Activated CD4-positive, alpha-beta memory T cell treated with anti-CD3 and anti-CD28 coated beads for 36 hours (primary cell): ENCODE results near the gene ITGA5. TPM values are rescaled to one million over a fixed set of nuclear protein-coding genes. Genes with fewer than 3 reads are reported as not detected.

ENCODE experiments used
- CTCF ChIA-PET: fragments of 350-600 bp; sonication (Branson Sonifier 250); formaldehyde crosslinking; loops from one replicate; lab custom pipeline; 2021; ENCODE audit warnings: antibody characterized with exemption, inconsistent platforms; lab: Charles Lee
- POLR2A ChIA-PET: fragments of 350-600 bp; sonication (Branson Sonifier 250); formaldehyde crosslinking; loops from one replicate; lab custom pipeline; 2021; ENCODE audit warnings: antibody characterized with exemption; lab: Charles Lee
- DNase-seq: peaks from one replicate; pipeline ENCODE4 v3.0.0-alpha.2; 2020
- H3K27ac Mint-ChIP-seq: one replicate; pipeline ENCODE4 v1.8.0; 2021; ENCODE audit warnings: mixed read lengths
- H3K27me3 Mint-ChIP-seq: one replicate; pipeline ENCODE4 v1.8.0; 2021; ENCODE audit warnings: mixed read lengths
- H3K36me3 Mint-ChIP-seq: one replicate; pipeline ENCODE4 v1.8.0; 2021; ENCODE audit warnings: mixed read lengths
- H3K4me1 Mint-ChIP-seq: one replicate; pipeline ENCODE4 v1.8.0; 2021; ENCODE audit warnings: low read depth, mixed read lengths
- H3K4me3 Mint-ChIP-seq: one replicate; pipeline ENCODE4 v1.8.0; 2021; ENCODE audit warnings: mild to moderate bottlenecking, mixed read lengths
- H3K9me3 Mint-ChIP-seq: one replicate; pipeline ENCODE4 v1.8.0; 2021; ENCODE audit warnings: mixed read lengths
- intact Hi-C: fragments of 100-400 bp; cut with micrococcal nuclease; formaldehyde crosslinking; loops from one replicate; pipeline ENCODE4 v1.15.1; 2023
- total RNA-seq, 2 experiments: library from RNA; stranded (reverse); gene quantifications; one replicate each; pipeline ENCODE4 v1.2.3, GENCODE V29; 2021

Gene ITGA5
- total RNA-seq, 2 experiments from 2014 or later = 33.8 to 34.9 TPM

- H3K9me3 Mint-ChIP-seq = no peaks in the 10 kb centered on the region
- ChIA-PET CTCF (interaction anchor here (6.2 to 12.2 kb wide), 3 partner anchors 15 to 48 kb away, joined by 57 to 693 read pairs (median 319); partner anchors contain the start of gene ITGA5), POLR2A (no interaction called here)
- no peak overlapping the region for H3K4me3 Mint-ChIP-seq
- H3K4me1 Mint-ChIP-seq = peaks cover 23% of the 10 kb centered on the region
- intact Hi-C loops = no loop called here
- no peak for DNase-seq
- H3K27ac Mint-ChIP-seq = no peak overlapping the region
- no peaks in the 10 kb centered on the region for H3K27me3 Mint-ChIP-seq
- peaks cover 30% of the 10 kb centered on the region for H3K36me3 Mint-ChIP-seq
These were observed 24.1 kb downstream of the ITGA5 start for GRCh38 chr12:54394986-54395385.

DNA sequence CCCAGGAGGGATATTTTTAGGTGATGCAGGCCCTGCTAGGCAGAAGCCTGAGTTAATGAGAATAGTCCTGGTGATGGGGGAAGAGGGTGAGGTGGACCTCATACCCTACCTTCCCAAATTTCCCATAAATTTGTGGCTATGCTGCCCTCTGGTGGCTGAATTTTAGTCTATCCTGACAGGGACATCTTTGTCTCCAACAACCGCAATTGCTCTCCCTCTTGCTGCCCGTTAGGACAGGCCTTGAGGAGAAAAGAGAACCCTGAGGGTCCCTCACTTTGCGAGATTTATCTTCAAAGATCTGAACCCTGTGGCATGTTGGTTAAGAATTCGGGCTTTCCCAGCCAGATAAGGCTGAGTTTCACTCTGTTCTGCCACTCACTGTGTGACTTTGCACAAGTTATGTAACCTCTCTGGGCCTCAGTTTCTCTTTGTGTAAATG, 24.8 kb downstream of the ITGA5 start:
- POLR2A ChIA-PET = interaction anchor here (0.6 kb wide), 1 partner anchor 62 kb away, joined by 4 read pairs; no protein-coding TSS in a partner anchor
- no peaks in the 10 kb centered on the region for H3K27me3 Mint-ChIP-seq
- peaks cover 21% of the 10 kb centered on the region for H3K4me1 Mint-ChIP-seq
- H3K4me3 Mint-ChIP-seq = no peak overlapping the region
- intact Hi-C loops = no loop called here
- peak; percentile 57 for DNase-seq
- H3K9me3 Mint-ChIP-seq = no peaks in the 10 kb centered on the region
- H3K27ac Mint-ChIP-seq = no peak overlapping the region
- H3K36me3 Mint-ChIP-seq = peaks cover 26% of the 10 kb centered on the region
- CTCF ChIA-PET = interaction anchor here (0.5 to 2.9 kb wide), 10 partner anchors 9 to 180 kb away, joined by 3 to 31 read pairs (median 4); no protein-coding TSS in a partner anchor

GRCh38 chr12:54393743-54394142, 25.3 kb downstream of the ITGA5 start:
- Mint-ChIP-seq H3K9me3 (no peaks in the 10 kb centered on the region), H3K36me3 (peaks cover 24% of the 10 kb centered on the region), H3K4me3 (no peak overlapping the region), H3K4me1 (peaks cover 22% of the 10 kb centered on the region), H3K27me3 (no peaks in the 10 kb centered on the region), H3K27ac (no peak overlapping the region)
- intact Hi-C loops = no loop called here
- CTCF ChIA-PET = interaction anchor here (0.5 to 2.9 kb wide), 16 partner anchors 9 to 403 kb away, joined by 3 to 31 read pairs (median 4); partner anchors contain the start of gene ZNF385A
- POLR2A ChIA-PET = interaction anchor here (0.6 to 0.9 kb wide), 3 partner anchors 18 to 61 kb away, joined by 4 to 5 read pairs (median 4); no protein-coding TSS in a partner anchor
- no peak for DNase-seq

DNA sequence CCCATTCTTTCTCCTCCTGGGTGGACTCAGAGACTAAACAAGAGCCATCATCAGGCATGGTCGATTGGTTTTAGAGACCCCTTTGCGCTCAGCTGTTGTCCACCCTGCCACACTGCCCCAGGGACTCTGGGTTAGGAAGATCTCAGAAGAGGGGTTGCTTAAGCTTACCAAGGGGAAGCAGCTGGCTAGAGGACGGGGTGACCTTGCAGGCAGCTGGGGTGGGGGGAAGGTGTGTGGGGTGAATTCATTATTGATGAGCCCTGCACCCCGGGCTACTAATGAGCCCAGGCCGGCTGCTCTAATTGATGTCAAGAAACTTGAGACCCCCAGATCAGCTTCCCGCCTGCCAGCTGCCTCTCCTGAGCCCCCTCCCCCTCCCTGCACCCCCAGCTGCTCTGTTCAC, 25.9 kb downstream of the ITGA5 start:
- H3K4me1 Mint-ChIP-seq = peaks cover 22% of the 10 kb centered on the region
- peaks cover 21% of the 10 kb centered on the region for H3K36me3 Mint-ChIP-seq
- ChIA-PET POLR2A (interaction anchor here (0.6 to 0.9 kb wide), 2 partner anchors 18 to 50 kb away, joined by 4 to 5 read pairs; no protein-coding TSS in a partner anchor), CTCF (interaction anchor here (0.6 to 2.9 kb wide), 16 partner anchors 9 to 402 kb away, joined by 3 to 31 read pairs (median 4); partner anchors contain the start of gene ZNF385A)
- DNase-seq = no peak
- H3K9me3 Mint-ChIP-seq = no peaks in the 10 kb centered on the region
- intact Hi-C loops = no loop called here
- no peak overlapping the region for H3K4me3 Mint-ChIP-seq
- H3K27ac Mint-ChIP-seq = no peak overlapping the region
- H3K27me3 Mint-ChIP-seq = no peaks in the 10 kb centered on the region

- Mint-ChIP-seq H3K36me3 (peaks cover 16% of the 10 kb centered on the region), H3K4me3 (no peak overlapping the region), H3K27me3 (no peaks in the 10 kb centered on the region), H3K9me3 (no peaks in the 10 kb centered on the region), H3K4me1 (peaks cover 22% of the 10 kb centered on the region), H3K27ac (no peak overlapping the region)
- ChIA-PET CTCF (interaction anchor here (1.2 to 2.9 kb wide), 13 partner anchors 8 to 402 kb away, joined by 3 to 31 read pairs (median 4); partner anchors contain the start of gene ZNF385A), POLR2A (no interaction called here)
- no peak for DNase-seq
- intact Hi-C loops = no loop called here
These were observed 26.4 kb downstream of the ITGA5 start for GRCh38 chr12:54392485-54393206.

- H3K9me3 Mint-ChIP-seq = no peaks in the 10 kb centered on the region
- DNase-seq = peak; percentile 79
- H3K27me3 Mint-ChIP-seq = no peaks in the 10 kb centered on the region
- intact Hi-C loops = no loop called here
- peaks cover 8% of the 10 kb centered on the region for H3K36me3 Mint-ChIP-seq
- ChIA-PET CTCF (interaction anchor here (0.6 to 2.9 kb wide), 7 partner anchors 9 to 48 kb away, joined by 3 to 31 read pairs (median 5); no protein-coding TSS in a partner anchor), POLR2A (interaction anchor here (1.1 kb wide), 1 partner anchor 9 kb away, joined by 3 read pairs; no protein-coding TSS in a partner anchor)
- peak overlapping the region; percentile 64 for H3K4me3 Mint-ChIP-seq
- H3K27ac Mint-ChIP-seq = no peak overlapping the region
- H3K4me1 Mint-ChIP-seq = peaks cover 26% of the 10 kb centered on the region
These were observed 28.2 kb downstream of the ITGA5 start for GRCh38 chr12:54390668-54391551.

DNA sequence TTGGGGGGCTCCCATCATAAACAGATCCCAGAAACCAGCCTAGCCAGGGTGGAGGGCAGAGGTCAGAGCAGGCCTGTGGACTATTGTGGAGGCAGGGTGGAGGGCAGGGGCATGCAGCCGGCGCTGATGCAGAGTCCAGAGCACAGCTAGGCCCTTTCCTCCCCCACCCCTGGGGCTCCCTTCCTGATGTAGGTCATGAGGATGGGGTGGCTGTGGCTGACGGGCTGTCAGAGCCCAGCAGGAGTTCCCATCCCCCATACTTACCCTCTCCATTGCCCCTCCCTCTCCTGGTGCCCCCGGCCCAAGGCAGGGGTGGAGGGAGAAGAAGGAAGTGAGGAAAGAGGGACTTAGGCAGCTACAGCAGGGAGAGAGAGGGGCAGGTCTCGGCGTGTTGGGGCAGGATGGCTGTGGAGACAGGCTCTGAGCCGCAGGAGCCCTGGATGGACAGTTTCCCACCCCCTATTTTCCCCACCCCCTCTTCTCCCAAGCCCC, 28.8 kb downstream of the ITGA5 start:
- no peaks in the 10 kb centered on the region for H3K9me3 Mint-ChIP-seq
- H3K27me3 Mint-ChIP-seq = no peaks in the 10 kb centered on the region
- H3K27ac Mint-ChIP-seq = no peak overlapping the region
- intact Hi-C loops = no loop called here
- peaks cover 8% of the 10 kb centered on the region for H3K36me3 Mint-ChIP-seq
- DNase-seq = no peak
- CTCF ChIA-PET = interaction anchor here (0.6 to 2.5 kb wide), 3 partner anchors 9 to 49 kb away, joined by 3 to 9 read pairs (median 5); no protein-coding TSS in a partner anchor
- peaks cover 26% of the 10 kb centered on the region for H3K4me1 Mint-ChIP-seq
- H3K4me3 Mint-ChIP-seq = no peak overlapping the region
- POLR2A ChIA-PET = no interaction called here

DNA sequence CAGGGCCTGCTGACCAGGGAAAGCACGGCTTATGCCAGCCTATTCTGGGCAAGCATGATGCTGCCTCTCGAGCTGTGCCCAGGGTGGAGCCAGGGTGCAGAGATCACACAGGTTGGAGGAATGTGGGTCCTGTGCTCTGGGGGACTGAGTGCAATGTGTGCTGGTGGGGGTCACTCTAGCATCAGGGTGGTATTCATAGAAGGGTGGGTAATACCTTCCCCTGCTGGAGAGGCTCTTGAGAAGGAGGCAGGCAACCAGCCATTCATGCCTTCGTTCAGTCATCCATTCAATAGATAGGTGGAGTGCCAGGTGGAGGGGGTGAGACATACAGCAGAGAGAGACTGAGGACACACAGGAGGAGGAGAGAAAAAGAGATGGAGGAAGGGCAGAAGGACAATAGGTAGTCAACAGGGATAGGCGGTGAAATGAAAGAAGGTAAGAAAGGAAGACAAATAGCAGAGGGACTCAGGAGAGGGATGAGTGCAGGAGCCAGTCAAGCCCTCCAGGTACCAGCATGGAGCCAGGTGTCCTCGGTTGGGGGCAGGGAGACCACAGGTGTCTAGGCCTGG, 29.4 kb downstream of the ITGA5 start:
- DNase-seq = no peak
- CTCF ChIA-PET = interaction anchor here (1.4 to 2.5 kb wide), 2 partner anchors 10 to 15 kb away, joined by 5 to 9 read pairs; no protein-coding TSS in a partner anchor
- peaks cover 4% of the 10 kb centered on the region for H3K36me3 Mint-ChIP-seq
- H3K27me3 Mint-ChIP-seq = no peaks in the 10 kb centered on the region
- peaks cover 25% of the 10 kb centered on the region for H3K4me1 Mint-ChIP-seq
- POLR2A ChIA-PET = no interaction called here
- no peak overlapping the region for H3K27ac Mint-ChIP-seq
- intact Hi-C loops = no loop called here
- no peak overlapping the region for H3K4me3 Mint-ChIP-seq
- H3K9me3 Mint-ChIP-seq = no peaks in the 10 kb centered on the region

DNA sequence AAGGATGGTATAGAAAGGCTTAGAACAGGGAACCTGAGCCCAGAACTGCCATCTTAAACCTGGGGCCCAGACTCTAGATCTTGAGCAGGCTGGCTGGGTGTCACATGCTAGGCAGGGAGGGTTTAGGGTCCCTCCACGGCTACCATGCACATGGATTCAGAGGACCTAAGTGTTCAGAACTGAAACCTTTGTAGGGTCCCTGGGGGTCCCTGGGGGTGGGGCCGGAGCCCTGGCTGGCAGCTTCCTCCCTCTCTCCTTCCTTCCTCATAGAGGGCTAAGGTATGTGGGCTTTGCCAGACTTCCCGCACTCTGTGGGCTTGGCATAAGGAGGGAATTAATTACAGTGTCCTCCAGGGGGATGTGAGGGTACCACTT, 29.9 kb downstream of the ITGA5 start:
- intact Hi-C loops = no loop called here
- no peaks in the 10 kb centered on the region for H3K9me3 Mint-ChIP-seq

GRCh38 chr12:54388237-54389133, 30.6 kb downstream of the ITGA5 start:
- H3K4me1 Mint-ChIP-seq = peaks cover 14% of the 10 kb centered on the region
- H3K9me3 Mint-ChIP-seq = no peaks in the 10 kb centered on the region
- ChIA-PET POLR2A (interaction anchor here (0.6 kb wide), 2 partner anchors 63 to 100 kb away, joined by 3 read pairs; no protein-coding TSS in a partner anchor), CTCF (interaction anchor here (0.9 to 2.5 kb wide), 7 partner anchors 9 to 173 kb away, joined by 3 to 27 read pairs (median 4); no protein-coding TSS in a partner anchor)
- no peak overlapping the region for H3K27ac Mint-ChIP-seq
- intact Hi-C loops = no loop called here
- H3K36me3 Mint-ChIP-seq = no peaks in the 10 kb centered on the region
- no peak overlapping the region for H3K4me3 Mint-ChIP-seq
- H3K27me3 Mint-ChIP-seq = no peaks in the 10 kb centered on the region
- no peak for DNase-seq

More for the DNA sequence above, 29.9 kb downstream of the ITGA5 start:
- no peak overlapping the region for H3K4me3 Mint-ChIP-seq
- DNase-seq = no peak
- CTCF ChIA-PET = interaction anchor here (2.5 kb wide), 1 partner anchor 11 kb away, joined by 9 read pairs; no protein-coding TSS in a partner anchor
- no peaks in the 10 kb centered on the region for H3K36me3 Mint-ChIP-seq
- H3K27me3 Mint-ChIP-seq = no peaks in the 10 kb centered on the region
- H3K4me1 Mint-ChIP-seq = peaks cover 19% of the 10 kb centered on the region
- POLR2A ChIA-PET = no interaction called here
- no peak overlapping the region for H3K27ac Mint-ChIP-seq
